Activated CD8-positive, alpha-beta memory T cell treated with anti-CD3 and anti-CD28 coated beads, Interleukin-2, amount 50 U/mL, for 4 hours (primary cell): ENCODE results near the gene FSD1.
"Not testable (repeated sequence)": the region's sequence is repeated elsewhere in the genome, so short reads cannot be mapped to it uniquely, and the experiment has no call there.

Experiments used
- DNase-seq: peaks from one replicate; pipeline ENCODE4 v3.0.0-alpha.2; 2020

The FSD1 gene

GRCh38 chr19:4286141-4286540 lies 18.3 kb upstream of the FSD1 start:
- DNase-seq = not testable (repeated sequence)

GRCh38 chr19:4288091-4288777 lies 16.2 kb upstream of the FSD1 start:
- no peak for DNase-seq

DNA sequence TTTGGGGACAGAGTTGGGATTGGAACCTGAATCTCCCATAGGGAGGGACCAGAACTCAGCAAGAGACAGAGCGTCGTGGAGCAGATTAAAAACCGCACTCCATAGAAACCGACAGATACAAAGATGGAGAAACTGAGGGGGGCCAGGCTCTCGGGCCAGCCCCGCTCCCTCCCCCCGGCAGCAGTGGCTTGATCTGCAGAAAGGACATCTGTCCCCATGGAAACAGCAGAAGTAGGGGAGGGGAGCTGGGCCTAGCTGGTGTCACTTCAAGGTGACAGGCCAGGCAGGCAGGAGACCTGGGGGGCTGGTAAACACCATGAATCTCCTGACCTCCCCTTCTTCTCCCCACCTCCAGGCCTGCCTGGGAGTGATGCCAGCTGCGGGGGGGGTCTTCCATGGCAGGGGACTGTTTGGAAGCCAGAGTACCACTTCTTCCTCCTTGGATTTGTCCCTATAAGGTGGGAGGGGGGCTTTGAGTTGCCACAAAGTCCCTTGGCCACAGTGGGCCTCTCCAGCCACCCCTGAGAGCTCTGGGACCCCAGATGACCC lies 13.1 kb upstream of the FSD1 start:
- no peak for DNase-seq

DNA sequence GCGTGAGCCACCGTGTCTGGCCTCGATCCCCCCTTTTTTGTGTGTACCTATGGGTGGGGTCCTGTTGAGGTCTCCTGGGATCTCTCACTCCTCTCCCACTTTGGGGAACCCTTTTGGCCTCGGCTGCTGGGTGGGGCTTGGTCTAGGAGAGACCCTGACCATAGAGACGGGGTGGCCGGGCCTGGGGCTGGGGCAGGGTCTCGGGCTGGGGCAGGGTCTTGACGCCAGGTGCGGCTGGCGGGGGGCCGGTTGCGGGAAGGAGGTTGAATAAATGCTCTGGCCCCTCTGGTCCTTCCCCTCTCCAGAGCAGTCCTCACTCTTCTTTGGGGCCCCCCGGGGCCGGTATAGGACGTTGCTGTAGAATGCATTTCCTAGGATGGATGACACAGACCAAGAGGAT lies 11.9 kb upstream of the FSD1 start:
- no peak for DNase-seq

DNA sequence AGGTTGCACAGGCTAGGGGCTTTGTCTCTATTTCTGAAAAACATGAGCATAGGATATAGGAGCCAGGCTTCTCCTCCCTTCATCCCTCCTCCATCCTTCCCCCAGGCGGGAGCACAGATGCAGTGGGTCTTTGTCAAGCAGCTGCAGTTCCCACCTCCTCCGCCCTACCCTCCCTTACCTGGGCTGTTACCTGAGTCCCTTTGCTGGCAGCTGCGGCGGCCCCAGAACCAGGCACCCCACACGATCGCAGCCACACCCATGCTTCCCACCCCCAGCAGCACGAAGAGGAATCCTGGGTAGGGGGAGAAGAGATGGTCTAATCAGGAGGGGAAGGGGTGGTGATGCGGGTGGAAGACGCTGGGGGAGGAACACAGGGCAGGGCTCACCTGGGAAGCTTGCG lies 10.0 kb upstream of the FSD1 start:
- DNase-seq = no peak

DNA sequence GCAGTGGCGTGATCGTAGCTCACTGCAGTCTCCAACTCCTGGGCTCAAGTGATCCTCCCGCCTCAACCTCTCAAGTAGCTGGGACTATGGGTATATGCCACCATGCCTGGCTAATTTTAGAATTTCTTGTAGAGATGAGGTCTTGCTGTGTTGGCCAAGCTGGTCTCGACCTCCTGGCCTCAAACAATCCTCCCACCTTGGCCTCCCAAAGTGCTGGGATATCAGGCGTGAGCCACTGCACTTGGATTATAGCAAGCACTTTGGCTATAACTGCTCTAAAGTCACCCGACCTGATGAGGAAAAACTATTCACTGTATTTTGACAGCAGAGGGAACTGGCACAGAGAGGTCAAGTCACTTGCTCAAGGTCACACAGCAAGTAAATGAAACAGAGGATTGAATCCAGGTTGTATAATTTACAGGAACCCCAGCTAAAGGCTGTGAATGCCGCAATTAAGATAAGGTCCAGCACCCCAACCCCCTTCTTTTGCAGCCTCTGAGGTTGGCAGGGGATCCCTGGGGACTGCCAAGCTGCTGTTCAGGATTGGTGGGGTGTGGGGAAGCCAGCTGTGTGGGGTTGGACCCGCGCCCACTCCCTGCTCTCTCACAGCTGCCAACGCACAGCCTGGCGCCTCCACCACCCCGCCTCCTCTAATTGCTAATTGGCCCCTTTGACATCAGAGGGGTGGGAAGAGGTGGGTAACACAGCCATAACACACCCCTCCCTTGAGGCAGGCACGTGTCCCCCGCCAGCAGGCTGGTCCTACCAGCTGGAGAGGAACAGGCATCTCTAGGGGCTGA lies 8.2 kb upstream of the FSD1 start:
- no peak for DNase-seq

DNA sequence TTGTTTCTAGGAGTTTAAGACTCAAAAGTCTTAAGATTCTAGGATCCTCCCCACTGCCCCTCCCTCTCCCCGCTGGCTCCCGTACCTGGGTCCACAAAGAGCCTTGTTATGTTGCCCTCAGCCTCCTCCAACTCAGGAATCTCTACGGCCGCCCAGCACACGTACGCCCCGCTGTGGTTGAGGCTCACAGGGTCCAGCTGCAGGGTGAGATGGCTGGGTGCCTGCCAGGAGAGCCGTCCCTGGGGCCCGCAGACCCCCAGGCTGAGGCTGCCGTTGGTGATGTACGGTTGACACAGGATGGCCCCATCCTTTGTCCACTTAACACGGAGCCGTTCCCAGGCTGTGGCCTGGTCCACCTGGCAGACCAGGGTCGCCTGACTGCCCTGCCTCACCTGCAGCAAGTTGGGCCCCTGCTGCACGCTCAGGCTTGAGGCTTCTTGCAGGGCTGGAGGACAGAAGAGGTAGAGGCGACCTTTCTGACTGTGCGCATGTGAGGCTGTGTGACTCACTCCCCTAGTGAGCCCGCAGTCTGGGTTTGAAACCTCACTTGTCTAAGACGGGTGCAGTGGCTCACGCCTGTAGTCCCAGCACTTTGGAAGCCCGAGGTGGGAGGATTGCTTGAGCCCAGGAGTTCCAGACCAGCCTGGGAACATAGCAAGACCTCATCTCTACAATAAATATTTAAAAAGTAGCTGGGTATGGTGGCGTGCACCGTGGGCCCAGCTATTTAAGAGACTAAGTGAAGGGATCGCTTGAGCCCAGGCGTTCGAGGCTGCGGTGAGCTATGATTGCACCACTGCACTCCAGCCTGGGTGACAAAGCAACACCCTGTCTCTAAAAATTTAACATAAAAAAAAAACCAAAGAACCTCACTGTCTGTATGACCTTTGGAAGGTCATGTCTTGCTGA lies 6.2 kb upstream of the FSD1 start:
- peak; percentile 39 for DNase-seq

GRCh38 chr19:4298810-4299550 lies 5.4 kb upstream of the FSD1 start:
- DNase-seq = no peak

DNA sequence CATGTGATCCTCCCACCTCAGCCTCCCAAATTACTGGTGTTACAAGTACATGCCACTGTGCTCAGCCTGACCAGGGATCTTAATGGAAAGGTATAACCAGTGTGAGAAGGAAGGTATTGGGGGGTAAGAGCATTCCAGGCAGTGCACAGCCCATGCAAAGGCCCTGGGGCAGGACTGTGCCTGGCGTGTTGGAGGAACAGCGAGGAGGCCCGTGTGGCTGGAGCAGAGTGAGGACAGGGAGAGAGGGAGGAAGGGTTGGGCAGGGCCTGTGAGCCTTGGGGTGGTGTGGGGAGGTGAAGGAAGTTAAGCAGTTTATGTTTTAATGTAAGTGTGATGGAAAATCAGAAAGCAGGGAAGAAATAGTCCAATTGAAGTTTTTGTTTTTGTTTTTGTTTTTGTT lies 3.8 kb upstream of the FSD1 start:
- no peak for DNase-seq

- no peak for DNase-seq
Measured at GRCh38 chr19:4301590-4302242, 2.7 kb upstream of the FSD1 start.

- DNase-seq = no peak
Measured at GRCh38 chr19:4302243-4302640, 2.2 kb upstream of the FSD1 start, which contains the start of gene TMIGD2. Gene TMIGD2 (minus strand): TSS chr19:4302389. CDS start chr19:4302385, 4 bp downstream.

DNA sequence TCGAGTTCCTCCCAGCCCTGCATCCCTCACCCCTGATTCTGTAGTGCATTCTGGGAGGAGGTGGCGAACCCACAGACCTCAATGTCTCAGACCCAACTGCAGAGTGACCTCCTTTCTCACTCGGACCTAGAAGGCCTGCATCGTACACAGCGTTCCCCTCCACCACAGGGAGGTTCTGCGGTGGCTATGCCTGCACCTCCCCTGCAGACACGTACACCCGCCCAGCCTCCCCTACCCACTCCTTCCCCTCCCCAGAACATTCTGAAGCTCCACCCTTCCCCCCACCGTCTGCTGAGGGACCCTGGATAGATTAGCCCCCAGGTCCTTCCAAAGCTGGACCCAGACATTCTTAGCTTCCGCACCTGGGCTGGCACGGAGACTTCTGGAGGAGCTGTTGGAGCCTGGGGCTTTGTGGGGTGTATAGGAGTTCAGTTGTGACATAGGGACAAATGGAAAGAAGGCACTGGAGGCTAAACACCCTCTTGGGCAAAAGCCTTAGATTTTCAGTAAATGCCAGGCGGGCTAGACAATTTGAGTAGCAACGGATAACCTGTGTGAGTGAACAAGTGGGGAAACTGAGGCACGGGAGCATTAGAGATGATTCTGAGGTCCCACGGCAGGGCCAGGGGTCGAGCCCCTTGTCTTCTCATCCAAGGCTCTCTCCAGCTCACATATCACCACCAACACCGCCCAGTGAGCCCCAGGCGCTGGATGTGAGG lies 420 bp upstream of the FSD1 start:
- DNase-seq = no peak

DNA sequence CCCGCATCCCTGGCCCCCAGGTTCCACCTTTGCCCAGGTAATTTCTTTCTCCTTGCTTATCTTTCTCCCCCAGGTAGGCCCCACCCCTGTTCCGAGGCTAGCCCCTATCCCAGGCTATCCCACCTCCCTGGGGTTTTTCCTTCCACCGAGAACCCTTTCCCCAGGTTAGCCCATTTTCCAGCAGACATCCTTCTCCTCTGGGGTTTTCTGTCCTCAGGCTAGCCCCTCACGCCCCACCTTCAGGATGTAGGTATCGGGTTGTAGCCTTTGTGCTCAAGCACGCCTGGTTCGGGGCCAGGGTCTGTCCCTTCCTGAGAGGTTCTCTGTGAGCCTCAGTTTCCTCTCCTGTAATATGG lies 837 bp downstream of the FSD1 start:
- DNase-seq = no peak

DNA sequence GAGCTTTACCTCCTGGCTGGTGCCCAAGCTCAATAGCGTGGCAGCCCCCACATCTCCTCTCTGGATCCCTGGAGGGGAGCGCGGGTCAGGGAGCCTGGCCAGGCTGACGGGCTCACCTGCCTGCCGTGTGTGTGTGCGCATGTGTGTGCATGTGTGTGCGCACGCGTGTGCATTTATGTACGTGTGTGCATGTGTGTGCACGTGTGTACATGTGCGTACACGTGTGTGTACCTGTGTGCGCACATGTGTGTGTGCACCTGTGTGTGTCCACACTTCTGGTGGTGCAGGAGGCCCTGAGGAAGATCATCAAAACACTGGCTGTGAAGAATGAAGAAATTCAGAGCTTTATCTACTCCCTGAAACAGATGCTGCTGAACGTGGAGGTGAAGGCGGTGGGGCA lies 1.3 kb downstream of the FSD1 start:
- no peak for DNase-seq

- DNase-seq = no peak
Measured at GRCh38 chr19:4310247-4311121, 6.1 kb downstream of the FSD1 start.

DNA sequence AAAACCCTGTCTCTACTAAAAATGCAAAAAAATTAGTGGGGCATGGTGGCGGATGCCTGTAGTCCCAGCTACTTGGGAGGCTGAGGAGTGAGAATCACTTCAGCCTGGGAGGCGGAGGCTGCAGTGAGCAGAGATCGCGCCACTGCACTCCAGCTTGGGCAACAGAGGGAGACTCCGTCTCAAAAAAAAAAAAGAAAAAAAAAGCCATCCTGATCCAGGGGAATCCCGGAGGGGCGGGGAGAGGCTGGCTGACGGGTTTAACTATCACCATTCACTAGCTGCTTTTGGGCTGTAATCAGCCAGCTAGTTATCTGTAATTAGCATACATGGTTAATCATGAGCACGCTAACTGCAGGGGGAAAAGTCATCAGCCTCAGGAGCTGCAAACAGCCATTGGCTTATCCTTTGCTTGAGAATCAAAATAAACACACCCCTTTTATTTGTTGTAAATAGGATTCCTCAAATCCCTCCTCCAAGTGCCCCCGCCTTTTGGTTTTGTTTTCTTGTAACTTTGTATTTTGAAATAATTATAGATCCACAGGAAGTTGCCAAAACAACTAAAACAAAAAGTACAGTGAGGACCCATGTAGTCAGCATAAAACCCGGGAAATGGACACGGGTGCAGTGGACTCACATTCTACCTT lies 9.6 kb downstream of the FSD1 start:
- no peak for DNase-seq

DNA sequence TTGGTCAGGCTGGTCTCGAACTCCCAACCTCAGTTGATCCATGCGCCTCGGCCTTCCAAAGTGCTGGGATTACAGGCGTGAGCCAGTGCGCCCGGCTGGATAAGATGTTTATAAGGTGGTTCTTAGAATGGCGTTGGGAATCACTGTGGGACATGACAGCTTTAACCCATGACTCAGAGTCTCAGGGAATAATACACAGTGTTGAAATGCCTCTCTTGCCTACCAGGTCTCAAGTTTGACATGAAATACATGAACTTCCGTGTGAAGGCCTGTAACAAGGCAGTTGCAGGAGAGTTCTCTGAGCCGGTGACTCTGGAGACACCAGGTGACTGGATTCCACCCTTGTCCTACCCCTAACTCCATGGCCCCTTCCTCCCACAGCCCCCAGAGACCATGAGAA lies 12.6 kb downstream of the FSD1 start:
- DNase-seq = no peak

- no peak for DNase-seq
Measured at GRCh38 chr19:4318460-4318859, 14.1 kb downstream of the FSD1 start.

- DNase-seq = no peak
Measured at GRCh38 chr19:4319067-4319718, 14.8 kb downstream of the FSD1 start.
